Fibroblast of gingiva (primary cell): ENCODE data around the gene RAPSN.
A peak's percentile ranks its signal among the peaks of the same experiment; 100 is the strongest.

ENCODE experiments used
- DNase-seq: peaks from one replicate; pipeline ENCODE4 v3.0.0-alpha.2; 2011; ENCODE audit warnings: low read depth

The RAPSN gene

DNA sequence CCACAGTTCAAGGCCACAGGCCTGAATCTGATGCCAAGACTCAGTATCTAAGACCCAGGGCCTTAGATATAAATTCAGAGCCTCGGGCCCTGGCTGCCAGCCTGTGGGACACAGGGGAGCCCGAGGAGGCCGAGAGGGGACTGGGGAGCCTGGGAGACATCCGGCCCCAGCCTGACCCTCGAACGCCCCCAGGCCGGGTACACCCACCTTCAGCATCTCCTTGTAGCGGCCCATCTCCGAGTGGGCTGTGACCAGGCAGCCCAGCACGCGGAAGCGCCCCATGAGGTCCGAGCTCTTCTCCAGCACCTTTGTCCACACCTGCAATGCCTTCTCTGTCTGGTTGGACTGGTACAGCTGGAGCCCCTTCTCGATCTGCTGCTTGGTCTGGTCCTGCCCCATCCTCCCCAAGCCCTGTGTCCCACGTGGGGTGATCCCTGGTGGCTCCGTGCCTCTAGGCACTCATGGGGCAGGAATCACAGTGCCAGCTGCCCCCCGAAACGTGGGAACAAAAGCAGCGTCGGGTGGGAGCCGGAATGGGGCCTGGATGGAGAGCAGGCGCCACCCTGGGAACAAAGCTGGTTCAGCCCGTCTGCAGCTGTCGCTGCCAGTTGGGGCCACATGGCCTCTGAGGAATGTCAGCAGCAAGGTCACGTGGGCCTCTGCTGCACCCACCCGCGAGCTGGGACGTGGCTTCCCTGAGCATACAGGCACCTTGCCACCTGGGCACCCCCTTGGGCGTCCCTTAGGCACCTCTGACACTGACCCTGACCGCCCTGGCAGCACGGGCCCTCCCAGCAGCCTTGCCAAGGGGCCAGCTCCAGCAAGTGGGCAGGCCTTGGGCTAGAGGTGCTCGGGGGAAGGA lies at the start of gene RAPSN:
RAPSN (minus strand) TSS at position 571 of the 862 bp plus-strand sequence; CDS start at position 399, 172 bp downstream.
- no peak for DNase-seq

DNA sequence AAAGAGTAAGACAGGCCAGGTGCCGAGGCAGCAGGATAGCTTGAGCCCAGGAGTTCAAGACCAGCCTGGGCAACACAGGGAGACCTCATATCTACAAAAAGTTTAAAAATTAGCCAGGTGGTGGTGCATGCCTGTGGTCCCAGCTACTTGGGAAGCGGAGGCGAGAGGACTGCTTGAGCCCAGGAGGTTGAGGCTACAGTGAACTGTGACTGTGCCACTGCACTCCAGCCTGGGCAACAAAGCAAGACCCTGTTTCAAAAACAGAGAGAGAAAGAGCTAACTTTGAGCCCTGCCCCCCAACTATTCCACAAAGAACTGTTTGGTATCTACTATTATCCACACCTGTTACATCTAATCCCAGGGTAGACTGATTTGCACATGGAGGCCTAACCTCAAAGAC lies 49.2 kb upstream of the RAPSN start:
- no peak for DNase-seq

DNA sequence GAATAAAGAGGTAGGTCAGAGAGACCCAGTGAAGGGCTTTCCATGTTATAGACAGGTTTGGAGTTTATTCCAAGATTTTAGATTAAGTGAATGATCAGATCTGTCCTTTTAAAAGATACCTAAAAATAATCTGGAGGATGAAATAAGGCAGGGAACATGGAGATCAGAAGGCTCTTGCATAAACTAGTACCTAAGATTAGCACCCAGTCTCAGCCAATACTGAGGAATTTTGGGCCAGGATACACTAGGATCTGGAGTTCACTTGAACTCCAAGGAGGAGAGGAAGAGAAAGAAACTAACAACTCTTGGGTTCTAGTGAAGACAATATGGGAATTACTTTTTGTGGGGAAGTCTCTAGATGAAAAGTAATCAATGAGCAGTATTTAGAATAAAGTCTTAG lies 47.9 kb upstream of the RAPSN start:
- DNase-seq, result no peak

DNA sequence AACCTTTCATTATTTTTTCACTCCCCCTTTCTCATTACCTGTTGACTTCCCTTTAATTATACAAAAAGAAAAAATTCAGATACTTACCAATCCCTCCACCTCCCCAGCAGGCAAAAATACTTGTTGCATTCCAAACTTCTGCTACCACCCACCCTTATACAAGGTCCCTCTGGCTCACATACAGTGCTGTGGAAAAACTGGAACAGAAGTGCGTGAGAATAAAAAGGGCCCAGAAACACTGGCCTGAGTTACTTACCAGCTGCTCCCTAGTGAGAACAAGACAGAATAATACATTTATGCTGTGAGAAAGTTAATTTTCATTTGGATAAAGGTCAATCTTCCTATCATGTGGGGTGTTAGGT lies 46.9 kb upstream of the RAPSN start:
- no peak for DNase-seq

DNA sequence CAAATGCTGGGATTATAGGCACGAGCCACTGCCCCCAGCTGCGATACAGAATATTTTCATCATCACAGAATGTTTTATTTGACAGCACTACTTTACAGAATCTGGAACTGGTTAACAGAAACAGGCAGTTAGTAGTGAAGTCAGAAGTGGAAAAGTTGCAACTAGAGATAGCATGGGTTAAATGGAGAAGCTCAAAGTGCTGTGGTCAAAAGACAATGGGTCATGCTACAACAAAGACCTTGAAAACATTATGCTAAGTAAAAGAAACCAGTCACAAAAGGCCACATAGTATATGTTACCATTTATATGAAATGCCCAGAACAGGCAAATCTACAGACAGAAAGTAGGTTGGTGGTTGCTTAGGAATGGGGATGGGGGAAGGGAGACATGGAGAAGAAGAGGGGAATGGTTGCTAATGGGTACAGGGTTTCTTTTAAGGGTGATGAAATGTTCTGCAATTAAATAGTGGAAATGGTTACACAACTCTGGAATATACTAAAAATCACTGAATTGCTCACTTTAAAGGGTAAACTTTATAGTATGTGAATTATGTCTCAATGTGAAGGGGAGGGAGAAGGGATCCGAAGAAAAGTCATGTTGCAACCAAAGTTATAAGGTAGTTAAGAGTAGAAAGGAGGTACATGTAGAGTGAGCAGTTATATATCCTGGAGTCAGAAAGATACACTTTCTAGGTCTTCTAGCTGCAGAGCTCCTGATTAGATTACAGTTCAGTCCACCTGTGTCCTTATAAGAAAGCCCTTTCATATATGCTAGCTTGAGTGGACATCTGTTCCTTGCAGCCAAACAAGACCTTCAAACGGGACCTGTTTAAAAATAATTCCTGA lies 46.3 kb upstream of the RAPSN start:
- peak; percentile 92 for DNase-seq

DNA sequence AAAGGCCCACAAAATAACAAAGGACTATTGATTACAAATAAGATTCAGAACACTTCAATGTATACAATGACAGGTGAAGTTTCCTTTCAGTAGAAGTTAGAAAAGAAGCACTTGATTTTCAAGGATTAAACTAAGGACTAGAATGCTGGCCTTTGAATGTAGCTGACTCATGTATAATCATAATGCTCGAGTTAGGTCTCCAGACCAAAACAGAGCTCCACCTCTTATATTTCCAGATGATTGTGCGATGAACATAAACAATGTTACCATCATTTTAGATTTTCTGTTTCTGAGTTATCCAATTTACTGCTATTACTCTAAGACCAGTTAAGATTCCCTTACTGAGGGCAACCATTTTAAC lies 40.4 kb upstream of the RAPSN start:
- no peak for DNase-seq

DNA sequence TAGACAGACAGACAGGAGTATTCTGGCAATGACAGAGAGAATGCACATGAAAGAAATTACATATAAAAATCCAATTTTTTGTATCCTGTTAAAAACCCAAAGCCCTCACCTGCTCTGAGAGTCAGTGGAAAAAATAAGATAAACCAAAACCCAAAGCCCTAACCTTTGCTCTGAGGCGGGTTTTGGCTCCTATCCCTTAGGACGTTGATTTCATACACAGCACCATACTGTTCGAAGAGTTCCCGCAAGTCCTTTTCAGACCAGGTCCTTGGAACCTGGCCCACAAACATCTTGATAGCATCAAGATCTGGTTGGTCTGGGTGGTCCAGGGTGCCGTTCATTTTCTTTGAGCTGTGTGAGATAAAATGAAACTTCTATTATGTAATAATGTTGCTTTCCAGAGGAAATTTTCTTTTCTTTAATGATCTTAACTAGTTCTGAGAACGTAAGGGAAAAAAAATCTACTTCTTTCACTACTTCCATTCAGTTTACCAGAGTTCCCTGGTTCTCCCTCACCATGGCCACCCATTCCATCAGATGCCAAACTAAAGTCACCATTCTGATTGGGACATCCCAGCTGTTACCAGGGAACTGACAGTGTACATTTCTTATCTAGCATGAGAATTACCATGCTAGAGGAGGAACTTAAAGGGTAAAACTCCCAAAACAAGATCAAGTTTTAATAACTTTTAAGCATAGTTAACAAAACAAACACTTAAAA lies 39.9 kb upstream of the RAPSN start:
- DNase-seq, result no peak

DNA sequence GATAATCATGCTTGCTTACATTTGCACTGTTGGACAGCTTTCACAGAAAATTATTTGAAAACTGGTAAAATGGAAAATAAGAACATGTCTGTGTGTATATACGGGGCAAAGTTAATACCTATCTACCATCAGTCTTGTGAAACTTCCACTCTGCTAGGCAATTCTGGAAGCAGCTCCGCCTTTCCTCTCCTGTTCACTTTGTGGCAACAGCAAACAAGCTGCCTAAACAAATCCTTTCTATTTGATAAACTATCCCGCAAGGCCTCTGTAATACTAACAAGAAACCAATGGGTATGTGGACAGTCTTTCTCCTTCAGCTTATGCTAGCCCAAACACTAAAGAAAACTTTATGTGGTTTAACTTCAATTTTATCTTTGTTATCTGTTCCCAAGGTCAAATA lies 39.2 kb upstream of the RAPSN start:
- no peak for DNase-seq

DNA sequence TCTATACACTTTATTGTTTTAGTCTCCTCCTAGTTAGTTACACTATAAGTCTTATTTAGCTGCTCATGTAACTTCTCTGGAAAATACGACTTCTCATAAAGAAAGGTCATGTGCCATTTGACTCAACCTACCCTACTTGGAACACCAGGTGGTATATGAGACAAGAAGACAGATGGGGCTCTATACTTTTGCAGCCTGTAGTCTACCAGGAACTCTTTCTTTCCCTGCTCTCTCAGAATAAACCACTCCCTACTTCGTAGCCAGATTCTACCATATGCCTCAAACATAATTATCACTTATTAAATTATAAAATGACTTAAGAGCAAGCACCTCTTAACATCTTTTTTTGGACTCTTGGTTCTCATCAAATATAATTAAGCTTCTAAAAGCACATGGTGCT lies 38.5 kb upstream of the RAPSN start:
- DNase-seq, result no peak

DNA sequence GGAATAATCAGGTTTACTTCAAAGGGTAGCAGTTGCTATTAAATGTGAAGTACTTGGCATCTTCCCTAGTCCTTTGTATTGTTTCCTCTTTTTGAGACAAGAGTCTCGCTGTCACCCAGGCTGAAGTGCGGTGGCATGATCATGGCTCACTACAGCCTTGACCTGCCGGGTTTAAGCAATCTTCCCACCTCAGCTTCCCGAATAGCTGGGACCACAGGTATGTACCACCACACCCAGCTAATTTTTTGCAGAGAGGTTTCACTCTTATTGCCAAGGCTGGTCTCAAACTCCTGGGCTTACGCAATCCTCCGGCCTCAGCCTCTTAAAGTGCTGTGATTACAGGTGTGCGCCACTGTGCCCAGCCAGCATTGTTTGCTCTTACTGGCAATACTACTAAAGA lies 36.2 kb upstream of the RAPSN start:
- DNase-seq, result no peak

DNA sequence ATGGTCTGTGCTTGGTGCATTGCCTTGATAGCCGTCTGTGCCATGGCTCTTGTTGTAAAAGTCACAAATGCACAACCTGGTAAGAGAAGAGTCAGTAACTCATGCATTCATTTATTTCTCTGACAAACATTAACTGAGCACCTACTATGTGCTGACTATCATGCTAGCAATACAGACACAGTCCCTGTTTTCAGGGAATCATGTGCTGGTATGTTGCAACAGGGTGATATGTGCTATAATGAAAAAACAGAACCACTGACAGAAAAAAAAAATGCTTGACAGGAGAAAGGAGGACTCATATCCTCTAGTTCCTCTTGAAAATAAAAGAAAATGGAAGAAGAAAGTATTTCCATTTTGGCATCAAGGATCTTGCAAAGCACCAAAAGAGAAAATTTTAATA lies 34.5 kb upstream of the RAPSN start:
- no peak for DNase-seq

DNA sequence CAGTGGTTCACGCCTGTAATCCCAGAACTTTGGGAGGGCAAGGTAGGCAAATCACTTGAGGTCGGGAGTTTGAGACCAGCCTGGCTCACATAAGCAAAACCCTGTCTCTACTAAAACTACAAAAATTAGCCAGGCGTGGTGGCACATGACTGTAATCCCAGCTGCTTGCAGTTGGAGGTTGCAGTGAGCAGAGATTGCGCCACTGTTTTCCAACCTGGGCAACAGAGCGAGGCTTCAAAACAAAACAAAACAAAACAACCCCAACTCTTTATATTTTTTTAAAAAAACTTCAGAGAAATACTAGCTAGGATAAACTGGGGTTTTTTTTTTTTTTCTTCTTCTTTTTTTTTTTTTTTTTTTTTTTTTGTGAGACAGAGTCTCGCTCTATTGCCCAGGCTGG lies 31.8 kb upstream of the RAPSN start:
- DNase-seq, result peak; percentile 37

DNA sequence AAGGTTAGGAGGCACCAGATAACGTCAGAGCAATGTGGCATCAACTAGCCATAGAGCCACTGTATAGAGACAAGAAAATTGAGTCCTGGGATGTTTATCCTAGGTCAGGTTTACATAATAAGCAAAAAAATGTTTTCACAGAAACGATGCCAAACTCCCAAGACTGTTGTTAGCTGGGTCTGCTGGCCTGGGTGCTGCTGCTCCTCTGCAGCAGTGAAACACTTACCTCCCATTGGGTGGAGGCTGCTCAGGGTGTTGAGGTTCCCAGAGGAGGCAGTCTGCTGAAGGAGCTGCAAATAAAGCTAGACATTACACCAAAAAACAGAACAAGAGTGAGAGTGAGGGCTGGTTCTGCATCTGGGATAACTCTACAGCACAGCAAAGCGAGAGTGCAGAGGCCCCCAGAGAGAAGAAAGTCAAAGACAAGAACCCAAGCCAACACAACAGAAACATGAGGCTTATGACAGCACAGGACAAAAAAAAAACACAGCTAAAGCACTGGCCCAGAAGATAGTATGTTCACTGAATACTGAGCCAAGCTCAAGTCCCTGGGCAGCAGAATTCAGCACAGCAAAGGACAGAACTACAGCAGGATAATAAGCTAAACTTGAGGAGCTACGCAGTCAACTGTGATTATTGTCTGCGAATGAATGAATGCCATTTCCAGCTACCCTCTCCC lies 29.9 kb upstream of the RAPSN start:
- DNase-seq, result no peak

DNA sequence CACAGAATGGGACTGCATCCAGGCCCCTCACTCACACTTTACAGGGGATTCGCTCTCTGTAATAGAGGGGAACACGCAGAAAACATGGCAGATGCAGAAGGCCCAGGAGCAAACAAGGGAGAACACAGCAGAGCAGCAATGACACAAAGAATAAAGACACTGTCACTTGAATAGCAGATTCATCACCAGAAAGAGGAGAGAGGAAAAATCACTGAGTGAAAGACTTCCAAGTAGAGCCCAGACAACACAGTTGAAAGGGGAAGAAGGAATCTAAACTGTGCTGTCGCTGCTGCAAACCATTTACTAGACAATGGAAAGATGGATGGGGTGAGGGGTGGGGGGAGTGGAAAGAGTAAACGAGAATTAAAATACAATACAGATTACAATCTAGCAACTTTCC lies 28.8 kb upstream of the RAPSN start:
- DNase-seq, result no peak

DNA sequence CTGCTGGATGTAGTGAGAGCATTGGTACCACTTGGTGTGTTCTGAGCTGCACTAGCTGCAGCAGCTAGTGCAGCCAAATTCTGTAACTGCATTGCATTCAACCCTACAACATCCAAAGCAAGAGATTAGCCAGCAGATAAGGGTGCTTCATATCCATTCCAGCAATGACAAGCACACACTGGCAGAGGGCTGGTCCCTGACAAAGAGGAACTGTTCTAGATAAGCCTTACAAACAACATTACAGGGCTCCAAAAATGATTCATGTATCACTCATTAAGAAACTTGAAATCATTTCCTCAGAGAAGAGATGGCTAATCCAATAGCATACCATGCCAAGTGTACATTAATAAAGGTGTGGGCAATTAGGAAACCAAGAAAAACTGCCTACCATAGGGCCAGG lies 28.4 kb upstream of the RAPSN start:
- DNase-seq, result no peak

DNA sequence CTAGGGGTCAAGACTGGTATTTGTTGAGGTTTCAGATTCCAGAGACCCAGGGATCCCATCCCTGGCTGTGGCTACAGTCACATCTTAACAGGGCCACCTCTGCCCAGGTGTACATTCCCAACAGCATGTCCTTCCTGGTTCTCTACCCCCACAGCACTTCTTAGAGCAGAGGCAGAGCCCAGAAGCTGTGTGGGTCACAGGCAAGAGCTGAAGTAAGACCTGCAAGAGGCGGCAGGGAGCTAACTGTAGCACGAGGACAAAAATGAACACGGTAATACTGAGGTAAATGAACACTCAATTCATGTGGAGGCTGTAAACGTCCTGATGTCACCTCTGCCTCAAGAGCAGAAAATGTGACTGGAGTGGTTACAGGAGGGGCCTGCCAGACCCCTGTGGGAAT lies 21.7 kb upstream of the RAPSN start:
- no peak for DNase-seq

DNA sequence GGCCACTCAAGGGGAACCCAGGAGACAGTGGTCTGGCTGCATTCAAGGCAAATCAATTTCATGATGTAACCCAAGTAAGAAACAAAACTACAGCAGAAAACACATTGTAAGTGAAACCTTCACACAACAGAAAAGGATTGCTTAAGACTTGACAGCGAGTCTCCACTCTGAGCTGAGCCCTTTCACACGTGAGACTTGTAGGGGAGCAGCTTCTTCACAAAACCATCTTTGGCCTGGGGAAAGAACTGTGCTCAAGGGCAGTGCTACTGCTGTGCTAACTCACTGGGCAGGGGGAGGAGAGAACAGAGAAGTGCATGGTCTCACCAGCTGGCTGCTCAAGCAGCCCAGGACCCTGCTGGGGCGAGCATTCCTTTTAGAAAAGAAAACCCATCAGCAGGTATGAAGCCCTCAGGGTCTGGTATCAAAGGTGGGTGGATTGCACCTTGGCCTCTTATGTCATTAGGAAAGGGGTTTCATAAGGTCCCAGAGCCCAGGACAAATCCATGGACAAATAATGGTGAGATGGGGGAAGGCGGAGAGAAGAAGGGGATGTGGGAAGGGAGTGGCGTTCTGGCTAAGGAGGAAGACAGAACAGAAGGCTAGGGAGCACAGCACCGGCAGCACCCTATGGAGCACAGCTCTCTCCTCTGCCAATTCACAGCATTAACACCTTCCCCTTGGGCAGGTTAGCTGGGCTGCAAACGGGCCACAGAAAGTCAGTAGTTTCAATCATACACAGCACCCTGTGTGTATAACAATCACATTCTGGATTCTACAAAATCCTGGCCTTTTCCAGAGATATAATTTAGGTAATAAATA lies 20.6 kb upstream of the RAPSN start:
- DNase-seq, result peak; percentile 76

DNA sequence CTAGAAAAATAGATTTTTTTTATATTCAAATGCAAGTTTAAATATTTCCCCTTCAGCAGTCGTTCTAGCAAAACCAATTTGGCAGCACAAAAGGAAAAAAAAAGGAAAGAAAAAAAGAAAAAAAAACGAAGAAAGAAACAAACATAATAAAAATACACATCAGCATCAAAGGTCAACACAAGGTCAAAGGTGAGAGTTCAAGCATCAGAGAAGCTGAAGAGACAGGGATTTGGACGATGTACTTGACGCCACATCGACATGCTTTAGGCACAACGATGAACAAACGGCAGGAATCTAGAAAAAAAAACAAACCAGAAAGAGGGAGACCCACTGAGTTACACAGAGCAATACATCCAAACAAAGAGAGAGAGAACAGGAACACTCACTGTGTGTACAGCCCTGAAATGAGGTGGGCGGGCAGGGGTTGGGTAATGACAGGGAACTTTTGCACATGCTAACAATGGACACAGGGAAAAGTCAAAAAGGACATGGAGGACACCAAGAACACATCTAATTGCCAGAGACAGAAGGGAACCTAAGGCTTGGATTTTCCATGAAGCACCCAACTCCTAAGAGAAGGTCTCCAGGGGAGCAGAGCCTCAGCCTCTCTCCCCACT lies 19.8 kb upstream of the RAPSN start:
- DNase-seq, result no peak

DNA sequence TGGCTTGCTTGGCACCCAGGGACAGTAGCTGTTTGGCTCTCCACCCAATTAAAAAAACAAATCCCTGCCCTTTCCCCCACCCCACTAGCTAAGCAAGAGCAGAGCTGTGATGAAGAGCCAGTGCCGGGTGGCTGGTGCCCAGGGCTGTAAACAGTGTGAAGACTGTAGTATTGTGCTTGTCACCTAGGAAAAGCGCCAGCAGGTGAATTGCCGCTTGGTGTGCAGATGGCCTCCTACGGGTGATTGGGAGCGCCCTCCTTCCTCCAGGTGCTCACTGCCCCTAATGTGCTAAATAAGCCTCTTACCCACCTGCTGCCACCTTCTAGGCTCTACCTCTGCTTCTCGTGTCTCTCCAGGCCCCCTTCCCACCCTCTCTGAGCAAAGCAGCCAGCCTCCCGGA lies 18.4 kb upstream of the RAPSN start:
- no peak for DNase-seq

DNA sequence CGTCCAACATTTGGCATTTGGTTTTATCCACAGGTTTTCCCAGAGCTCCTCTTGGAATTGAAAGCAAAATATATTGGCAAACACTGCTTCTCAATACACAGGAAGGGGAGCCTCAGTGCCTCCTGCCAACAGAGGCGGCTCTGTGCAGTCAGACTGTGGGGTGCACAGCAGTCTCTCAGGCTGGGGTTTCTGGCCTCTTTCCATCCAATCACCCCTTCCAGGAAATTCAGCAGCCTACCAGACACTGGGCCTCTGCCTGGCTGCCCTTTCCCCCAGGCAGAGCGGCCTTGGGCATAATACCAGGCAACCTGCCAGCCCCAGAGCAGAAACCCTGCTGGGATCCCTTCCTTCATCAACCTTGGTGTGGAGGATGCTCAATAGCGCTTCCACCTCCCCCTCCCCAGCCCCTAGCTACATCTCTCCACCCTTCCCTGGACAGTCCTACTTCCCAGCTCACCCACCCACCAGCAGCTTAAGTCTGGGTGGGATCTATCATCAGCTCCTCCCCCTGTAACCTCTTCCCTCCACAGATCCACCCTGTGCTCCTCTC lies 17.8 kb upstream of the RAPSN start:
- peak; percentile 45 for DNase-seq

DNA sequence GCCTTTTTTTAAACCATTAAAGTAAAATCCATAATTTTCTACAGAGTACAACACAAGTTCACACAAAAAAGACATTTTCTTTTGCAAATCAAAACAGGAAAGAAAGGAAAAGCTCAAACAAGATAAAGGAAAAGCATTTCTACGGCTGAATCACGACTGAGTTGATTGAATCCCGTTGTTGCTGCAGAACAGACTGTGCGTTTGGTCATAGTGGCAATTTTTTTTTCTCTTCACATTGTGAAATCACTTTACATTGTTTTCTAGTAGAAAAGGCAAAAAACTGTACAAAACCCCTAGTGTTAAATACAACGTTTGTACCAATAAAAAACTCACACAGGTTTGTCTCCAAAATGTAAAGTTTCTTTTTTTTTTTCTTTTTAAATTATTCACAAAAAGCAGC lies 17.3 kb upstream of the RAPSN start:
- peak; percentile 52 for DNase-seq
